BJ (cell line): Measurements from ENCODE around the gene RGS9BP. TPM values are rescaled to one million over a fixed set of nuclear protein-coding genes. Genes with fewer than 3 reads are reported as not detected.
A peak's percentile ranks its signal among the peaks of the same experiment; 100 is the strongest.
"Not testable (repeated sequence)": the region's sequence is repeated elsewhere in the genome, so short reads cannot be mapped to it uniquely, and the experiment has no call there.

Experiments
- CTCF ChIA-PET: fragments of 350-600 bp; formaldehyde crosslinking; extraction: SDS; loops from one replicate; lab custom pipeline; 2021; ENCODE audit warnings: antibody characterized with exemption, inconsistent platforms; lab: Yijun Ruan, JAX
- POLR2A ChIA-PET: fragments of 300-600 bp; sonication (Branson Sonifier 250); formaldehyde crosslinking; extraction: SDS; loops from one replicate; lab custom pipeline; 2021; ENCODE audit warnings: antibody characterized with exemption; lab: Charles Lee
- DNase-seq: peaks from one replicate; pipeline ENCODE4 v3.0.0-alpha.2; 2011; ENCODE audit warnings: low read depth
- H3K27me3 ChIP-seq: 2 replicates; pipeline ENCODE4 v1.6.0; 2011; ENCODE audit warnings: low read length; ENCODE audit not compliant: control insufficient read depth, insufficient read depth
- H3K36me3 ChIP-seq: 2 replicates; pipeline ENCODE4 v1.5.1; 2011; ENCODE audit warnings: low read length; ENCODE audit not compliant: control insufficient read depth, insufficient read depth
- H3K4me3 ChIP-seq: 2 replicates; pipeline ENCODE4 v1.5.1; 2011; ENCODE audit warnings: low read depth, mild to moderate bottlenecking, control low read depth, low read length
- polyA plus RNA-seq: library from polyadenylated mRNA; depleted of rRNA; stranded (reverse); fragments of >200 nt; gene quantifications from 2 replicates; pipeline ENCODE4 v1.2.3, GENCODE V29; 2011
- TF ChIP-seq, protein P1 (sequence below): IDR thresholded peaks from 2 replicates; pipeline ENCODE4 v1.5.1; 2011; ENCODE audit warnings: low read depth, mild to moderate bottlenecking, control low read depth, inconsistent platforms, low read length, moderate library complexity; ENCODE audit not compliant: insufficient read depth

The RGS9BP gene
- polyA plus RNA-seq, 1 experiment, result 0.12 TPM

GRCh38 chr19:32688311-32688710, 12.7 kb downstream of the RGS9BP start:
- POLR2A ChIA-PET, result no interaction called here
- Histone ChIP-seq H3K36me3 (no peaks in the 10 kb centered on the region), H3K27me3 (no peaks in the 10 kb centered on the region), H3K4me3 (no peak overlapping the region)
- DNase-seq, result no peak
- TF ChIP-seq, protein P1, sequence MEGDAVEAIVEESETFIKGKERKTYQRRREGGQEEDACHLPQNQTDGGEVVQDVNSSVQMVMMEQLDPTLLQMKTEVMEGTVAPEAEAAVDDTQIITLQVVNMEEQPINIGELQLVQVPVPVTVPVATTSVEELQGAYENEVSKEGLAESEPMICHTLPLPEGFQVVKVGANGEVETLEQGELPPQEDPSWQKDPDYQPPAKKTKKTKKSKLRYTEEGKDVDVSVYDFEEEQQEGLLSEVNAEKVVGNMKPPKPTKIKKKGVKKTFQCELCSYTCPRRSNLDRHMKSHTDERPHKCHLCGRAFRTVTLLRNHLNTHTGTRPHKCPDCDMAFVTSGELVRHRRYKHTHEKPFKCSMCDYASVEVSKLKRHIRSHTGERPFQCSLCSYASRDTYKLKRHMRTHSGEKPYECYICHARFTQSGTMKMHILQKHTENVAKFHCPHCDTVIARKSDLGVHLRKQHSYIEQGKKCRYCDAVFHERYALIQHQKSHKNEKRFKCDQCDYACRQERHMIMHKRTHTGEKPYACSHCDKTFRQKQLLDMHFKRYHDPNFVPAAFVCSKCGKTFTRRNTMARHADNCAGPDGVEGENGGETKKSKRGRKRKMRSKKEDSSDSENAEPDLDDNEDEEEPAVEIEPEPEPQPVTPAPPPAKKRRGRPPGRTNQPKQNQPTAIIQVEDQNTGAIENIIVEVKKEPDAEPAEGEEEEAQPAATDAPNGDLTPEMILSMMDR, result no peak
- CTCF ChIA-PET, result no interaction called here

DNA sequence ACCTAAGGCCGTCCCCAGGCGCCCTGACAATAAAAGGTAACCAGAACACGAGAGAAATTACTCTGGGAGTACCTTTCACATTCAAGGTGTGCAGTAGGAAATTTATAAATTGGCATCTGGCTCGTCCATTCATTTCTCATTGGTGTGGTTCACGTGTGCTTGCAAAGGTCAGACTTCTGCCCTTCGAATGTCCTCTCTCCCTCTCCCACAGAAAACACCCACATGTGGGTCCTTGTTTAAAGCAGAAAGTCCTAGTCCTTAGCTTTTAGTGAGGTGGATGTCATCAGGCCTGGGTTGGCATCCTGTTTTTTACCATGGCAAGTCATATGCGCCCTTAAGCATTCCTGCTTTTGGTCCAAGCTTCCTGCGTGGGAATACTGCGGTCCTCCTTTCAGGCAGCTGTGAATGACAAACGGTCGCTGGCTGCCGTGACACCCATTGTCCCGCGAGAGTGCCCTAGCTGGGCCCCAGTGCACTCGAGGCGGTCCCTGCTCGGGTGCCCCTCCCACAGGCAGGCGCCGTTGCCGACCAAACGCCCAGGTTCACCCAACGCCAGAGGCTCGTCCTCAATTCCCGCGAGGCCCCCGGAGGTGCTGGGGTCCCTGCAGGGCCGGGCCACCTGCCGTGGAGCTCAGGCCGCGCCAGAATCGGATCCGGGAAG, 15.8 kb downstream of the RGS9BP start, which contains the start of gene NUDT19:
TSS of gene NUDT19 (plus strand) at position 531 of the 661 bp plus-strand sequence. CDS start 140 bp downstream, outside the sequence.
- Histone ChIP-seq H3K4me3 (peak within 1 kb of the TSS; percentile 50), H3K27me3 (no peaks in the 10 kb centered on the region), H3K36me3 (no peaks in the 10 kb centered on the region)
- DNase-seq, result peak; percentile 41
- CTCF ChIA-PET, result interaction anchor here (1.6 kb wide), 1 partner anchor 16 kb away, joined by 6 read pairs; the partner anchor contains the start of genes ANKRD27 and RGS9BP
- TF ChIP-seq, protein P1, result no peak
- POLR2A ChIA-PET, result no interaction called here

GRCh38 chr19:32691952-32692726, 16.5 kb downstream of the RGS9BP start:
- DNase-seq, result no peak
- ChIA-PET POLR2A (no interaction called here), CTCF (interaction anchor here (1.6 kb wide), 1 partner anchor 17 kb away, joined by 6 read pairs; the partner anchor contains the start of genes ANKRD27 and RGS9BP)
- Histone ChIP-seq H3K4me3 (peak overlapping the region; percentile 50), H3K27me3 (no peaks in the 10 kb centered on the region), H3K36me3 (no peaks in the 10 kb centered on the region)
- TF ChIP-seq, protein P1, result no peak

GRCh38 chr19:32692727-32693061, 17.0 kb downstream of the RGS9BP start:
- DNase-seq, result no peak

DNA sequence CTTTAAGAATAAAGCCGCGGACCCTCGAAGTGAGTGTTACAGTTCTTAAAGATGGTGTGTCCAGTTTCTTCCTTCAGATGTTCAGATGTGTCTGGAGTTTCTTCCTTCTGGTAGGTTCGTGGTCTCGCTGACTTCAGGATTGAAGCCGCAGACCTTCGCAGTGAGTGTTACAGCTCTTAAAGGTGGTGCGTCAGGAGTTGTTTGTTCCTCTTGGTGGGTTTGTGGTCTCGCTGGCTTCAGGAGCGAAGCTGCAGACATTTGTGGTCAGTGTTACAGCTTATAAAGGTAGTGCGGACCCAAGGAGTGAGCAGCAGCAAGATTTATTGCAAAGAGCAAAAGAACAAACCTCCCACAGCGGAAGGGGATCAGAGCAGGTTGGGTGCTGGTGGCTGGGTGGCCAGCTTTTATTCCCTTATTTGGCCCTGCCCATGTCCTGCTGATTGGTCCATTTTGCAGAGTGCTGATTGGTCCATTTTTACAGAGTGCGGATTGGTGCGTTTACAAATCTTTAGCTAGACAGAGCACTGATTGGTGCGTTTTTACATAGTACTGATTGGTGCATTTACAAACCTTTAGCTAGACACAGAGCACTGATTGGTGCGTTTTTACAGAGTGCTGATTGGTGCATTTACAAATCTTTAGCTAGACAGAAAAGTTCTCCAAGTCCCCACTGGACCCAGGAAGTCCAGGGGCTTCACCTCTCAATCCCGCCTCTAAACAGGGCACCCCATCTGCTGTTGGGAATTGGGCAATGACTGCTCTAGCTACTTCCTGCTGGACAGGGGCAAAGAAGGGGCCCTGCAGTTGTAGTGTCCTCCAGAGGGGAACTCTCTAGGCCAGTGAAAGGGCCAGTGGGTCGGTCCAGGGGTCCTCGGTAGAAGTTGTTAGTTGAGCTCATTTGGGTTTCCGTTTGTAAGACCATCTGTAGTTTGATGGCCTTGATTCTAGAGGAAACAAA, 17.8 kb downstream of the RGS9BP start:
- H3K27me3 ChIP-seq, CTCF ChIA-PET, DNase-seq, H3K36me3 ChIP-seq, POLR2A ChIA-PET: not testable (repeated sequence)
- H3K4me3 ChIP-seq, result peak overlapping the region; percentile 50

More at GRCh38 chr19:32692727-32693061, 17.0 kb downstream of the RGS9BP start:
- TF ChIP-seq, protein P1, result no peak
- Histone ChIP-seq H3K27me3 (no peaks in the 10 kb centered on the region), H3K4me3 (peak overlapping the region; percentile 50), H3K36me3 (no peaks in the 10 kb centered on the region)
- ChIA-PET CTCF (no interaction called here), POLR2A (no interaction called here)

GRCh38 chr19:32694316-32694715, 18.7 kb downstream of the RGS9BP start:
- H3K27me3 ChIP-seq, H3K36me3 ChIP-seq, CTCF ChIA-PET, POLR2A ChIA-PET, H3K4me3 ChIP-seq, DNase-seq: not testable (repeated sequence)

DNA sequence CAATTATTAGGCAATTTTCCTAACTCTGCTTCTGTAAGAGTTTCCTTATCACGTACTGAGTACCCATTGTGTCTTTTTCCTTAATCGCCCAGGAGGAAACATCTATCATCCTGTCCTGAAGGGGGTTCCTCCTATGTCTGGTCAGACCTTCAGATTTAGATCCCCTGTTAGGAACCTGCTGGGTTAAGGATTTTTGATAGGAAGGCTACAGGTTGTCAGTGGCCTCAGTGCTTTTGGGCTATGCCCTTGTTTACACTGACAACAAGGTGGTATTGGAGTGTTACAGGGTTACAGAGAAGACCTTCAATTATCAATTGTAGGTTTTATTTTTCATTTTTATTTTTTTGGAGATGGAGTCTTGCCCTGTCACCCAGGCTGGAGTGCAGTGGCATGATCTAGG, 19.2 kb downstream of the RGS9BP start:
- DNase-seq, H3K27me3 ChIP-seq, POLR2A ChIA-PET, CTCF ChIA-PET, H3K4me3 ChIP-seq, H3K36me3 ChIP-seq: not testable (repeated sequence)

GRCh38 chr19:32695506-32695905, 19.9 kb downstream of the RGS9BP start:
- POLR2A ChIA-PET, H3K36me3 ChIP-seq, CTCF ChIA-PET, H3K4me3 ChIP-seq, DNase-seq, H3K27me3 ChIP-seq: not testable (repeated sequence)
